ENCODE data around the gene ADGRG4. TPM values are rescaled to one million over a fixed set of nuclear protein-coding genes. Genes with fewer than 3 reads are reported as not detected.
"Not testable (repeated sequence)": the region's sequence is repeated elsewhere in the genome, so short reads cannot be mapped to it uniquely, and the experiment has no call there.

The ADGRG4 gene, protein sequence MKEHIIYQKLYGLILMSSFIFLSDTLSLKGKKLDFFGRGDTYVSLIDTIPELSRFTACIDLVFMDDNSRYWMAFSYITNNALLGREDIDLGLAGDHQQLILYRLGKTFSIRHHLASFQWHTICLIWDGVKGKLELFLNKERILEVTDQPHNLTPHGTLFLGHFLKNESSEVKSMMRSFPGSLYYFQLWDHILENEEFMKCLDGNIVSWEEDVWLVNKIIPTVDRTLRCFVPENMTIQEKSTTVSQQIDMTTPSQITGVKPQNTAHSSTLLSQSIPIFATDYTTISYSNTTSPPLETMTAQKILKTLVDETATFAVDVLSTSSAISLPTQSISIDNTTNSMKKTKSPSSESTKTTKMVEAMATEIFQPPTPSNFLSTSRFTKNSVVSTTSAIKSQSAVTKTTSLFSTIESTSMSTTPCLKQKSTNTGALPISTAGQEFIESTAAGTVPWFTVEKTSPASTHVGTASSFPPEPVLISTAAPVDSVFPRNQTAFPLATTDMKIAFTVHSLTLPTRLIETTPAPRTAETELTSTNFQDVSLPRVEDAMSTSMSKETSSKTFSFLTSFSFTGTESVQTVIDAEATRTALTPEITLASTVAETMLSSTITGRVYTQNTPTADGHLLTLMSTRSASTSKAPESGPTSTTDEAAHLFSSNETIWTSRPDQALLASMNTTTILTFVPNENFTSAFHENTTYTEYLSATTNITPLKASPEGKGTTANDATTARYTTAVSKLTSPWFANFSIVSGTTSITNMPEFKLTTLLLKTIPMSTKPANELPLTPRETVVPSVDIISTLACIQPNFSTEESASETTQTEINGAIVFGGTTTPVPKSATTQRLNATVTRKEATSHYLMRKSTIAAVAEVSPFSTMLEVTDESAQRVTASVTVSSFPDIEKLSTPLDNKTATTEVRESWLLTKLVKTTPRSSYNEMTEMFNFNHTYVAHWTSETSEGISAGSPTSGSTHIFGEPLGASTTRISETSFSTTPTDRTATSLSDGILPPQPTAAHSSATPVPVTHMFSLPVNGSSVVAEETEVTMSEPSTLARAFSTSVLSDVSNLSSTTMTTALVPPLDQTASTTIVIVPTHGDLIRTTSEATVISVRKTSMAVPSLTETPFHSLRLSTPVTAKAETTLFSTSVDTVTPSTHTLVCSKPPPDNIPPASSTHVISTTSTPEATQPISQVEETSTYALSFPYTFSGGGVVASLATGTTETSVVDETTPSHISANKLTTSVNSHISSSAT (N-terminal part only)
- not detected for total RNA-seq

DNA sequence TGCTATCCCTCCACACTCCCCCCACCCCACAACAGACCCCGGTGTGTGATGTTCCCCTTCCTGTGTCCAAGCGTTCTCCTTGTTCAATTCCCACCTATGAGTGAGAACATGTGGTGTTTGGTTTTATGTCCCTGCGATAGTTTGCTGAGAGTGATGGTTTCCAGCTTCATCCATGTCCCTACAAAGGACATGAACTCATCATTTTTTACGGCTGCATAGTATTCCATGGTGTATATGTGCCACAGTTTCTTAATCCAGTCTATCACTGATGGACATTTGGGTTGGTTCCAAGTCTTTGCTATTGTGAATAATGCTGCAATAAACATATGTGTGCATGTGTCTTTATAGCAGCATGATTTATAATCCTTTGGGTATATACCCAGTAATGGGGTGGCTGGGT lies at the start of gene ADGRG4:
Gene ADGRG4, plus strand, starts transcription at position 243 of the 400 bp plus-strand sequence. CDS start 7,815 bp downstream, outside the sequence.
- ATAC-seq; H3K4me3 ChIP-seq; DNase-seq; H3K27ac ChIP-seq; intact Hi-C loops (cut with DNase I); H3K27me3 ChIP-seq; H3K4me1 ChIP-seq; H3K9me3 ChIP-seq; H3K36me3 ChIP-seq (replicated peaks in 1 of 2; ENCODE audit: insufficient read depth in 1 of 2, low read depth in 2 of 2): not testable (repeated sequence)
- 77 to 93% methylated on average over 4 of the region's 4 CpGs for WGBS, 2 donors

DNA sequence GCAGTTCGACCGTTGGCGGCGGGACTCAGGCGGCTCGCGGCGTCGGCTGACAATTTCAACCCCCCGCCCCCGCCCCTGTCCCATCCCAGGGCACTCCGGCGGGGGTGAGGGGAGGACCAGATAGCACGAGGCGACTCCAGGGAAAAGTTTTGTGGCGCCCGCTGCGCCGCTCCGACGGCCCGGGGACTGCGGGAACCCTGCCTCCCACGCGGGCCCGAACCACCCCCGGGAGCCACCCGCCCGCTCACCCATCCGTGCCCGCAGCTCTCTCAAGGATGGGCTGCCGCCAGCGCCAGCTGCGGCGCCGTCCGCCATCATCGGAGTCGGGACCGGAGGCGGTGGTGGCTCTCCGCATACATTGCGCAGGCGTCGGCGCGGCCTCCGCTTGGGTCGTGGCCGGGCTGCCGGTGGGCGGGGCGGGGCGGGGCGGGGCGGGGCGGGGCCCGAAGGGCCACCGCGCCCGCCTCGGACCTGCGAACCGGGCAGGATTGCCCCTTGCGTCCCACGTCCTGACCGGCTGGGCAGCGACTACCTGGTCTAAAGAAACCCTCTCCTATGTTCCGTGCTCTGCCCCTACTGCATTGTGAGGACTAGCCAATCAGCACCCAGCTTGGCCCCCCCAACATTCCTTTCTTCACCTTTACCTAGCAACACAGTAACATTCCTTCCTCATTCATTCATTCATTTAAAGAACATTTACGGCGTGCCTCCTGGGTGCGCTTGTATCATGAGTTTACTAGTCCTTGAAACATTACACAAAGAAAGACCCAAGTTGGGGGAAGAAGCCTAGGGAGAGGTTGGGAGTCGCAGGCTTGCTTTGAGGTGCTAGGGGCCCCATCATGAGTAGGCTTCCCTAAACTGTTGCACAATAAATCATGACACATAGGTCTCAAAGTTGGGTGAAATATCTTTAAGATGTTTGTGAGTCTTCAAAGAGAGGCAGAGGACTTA lies 49.4 kb upstream of the ADGRG4 start, which contains the start of gene MAP7D3:
Gene MAP7D3, minus strand, starts transcription at position 360 of the 951 bp plus-strand sequence. Its CDS starts 42 bp downstream, at position 318.
- peak; percentile 59 to 72 (median 69) for DNase-seq
- no peaks in the 10 kb centered on the region for H3K27me3 ChIP-seq
- H3K4me1 ChIP-seq: peaks cover 5% of the 10 kb centered on the region
- H3K9me3 ChIP-seq: no peaks in the 10 kb centered on the region
- H3K27ac ChIP-seq: no peak within 1 kb of the TSS
- ATAC-seq: peak; percentile 93
- H3K36me3 ChIP-seq (replicated peaks in 1 of 2; ENCODE audit: insufficient read depth in 1 of 2, low read depth in 2 of 2): no peaks in the 10 kb centered on the region
- peak within 1 kb of the TSS; percentile 8 to 41 for H3K4me3 ChIP-seq
- 1 to 6% methylated on average over 7 to 9 of the region's 73 CpGs for WGBS, 2 donors
- intact Hi-C loops (cut with DNase I): no loop called here
- TF ChIP-seq, protein P1, sequence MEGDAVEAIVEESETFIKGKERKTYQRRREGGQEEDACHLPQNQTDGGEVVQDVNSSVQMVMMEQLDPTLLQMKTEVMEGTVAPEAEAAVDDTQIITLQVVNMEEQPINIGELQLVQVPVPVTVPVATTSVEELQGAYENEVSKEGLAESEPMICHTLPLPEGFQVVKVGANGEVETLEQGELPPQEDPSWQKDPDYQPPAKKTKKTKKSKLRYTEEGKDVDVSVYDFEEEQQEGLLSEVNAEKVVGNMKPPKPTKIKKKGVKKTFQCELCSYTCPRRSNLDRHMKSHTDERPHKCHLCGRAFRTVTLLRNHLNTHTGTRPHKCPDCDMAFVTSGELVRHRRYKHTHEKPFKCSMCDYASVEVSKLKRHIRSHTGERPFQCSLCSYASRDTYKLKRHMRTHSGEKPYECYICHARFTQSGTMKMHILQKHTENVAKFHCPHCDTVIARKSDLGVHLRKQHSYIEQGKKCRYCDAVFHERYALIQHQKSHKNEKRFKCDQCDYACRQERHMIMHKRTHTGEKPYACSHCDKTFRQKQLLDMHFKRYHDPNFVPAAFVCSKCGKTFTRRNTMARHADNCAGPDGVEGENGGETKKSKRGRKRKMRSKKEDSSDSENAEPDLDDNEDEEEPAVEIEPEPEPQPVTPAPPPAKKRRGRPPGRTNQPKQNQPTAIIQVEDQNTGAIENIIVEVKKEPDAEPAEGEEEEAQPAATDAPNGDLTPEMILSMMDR (IDR thresholded peaks at IDR 0.05): no peak

- 49 to 53% methylated on average over 5 of the region's 5 CpGs for WGBS, 2 donors
- H3K4me3 ChIP-seq: no peak overlapping the region
- intact Hi-C loops (cut with DNase I): no loop called here
- H3K9me3 ChIP-seq: no peaks in the 10 kb centered on the region
- peaks cover 2% of the 10 kb centered on the region for H3K4me1 ChIP-seq
- no peak overlapping the region for H3K27ac ChIP-seq
- DNase-seq (no peak), ATAC-seq (no peak)
- TF ChIP-seq, protein P1 (IDR thresholded peaks at IDR 0.05): no peak
- TF ChIP-seq POLR2A (IDR thresholded peaks at IDR 0.05): no peak
- H3K36me3 ChIP-seq (replicated peaks in 1 of 2; ENCODE audit: insufficient read depth in 1 of 2, low read depth in 2 of 2): no peaks in the 10 kb centered on the region
- no peaks in the 10 kb centered on the region for H3K27me3 ChIP-seq
These were observed 45.2 kb upstream of the ADGRG4 start for GRCh38 chrX:136255541-136255940.

DNA sequence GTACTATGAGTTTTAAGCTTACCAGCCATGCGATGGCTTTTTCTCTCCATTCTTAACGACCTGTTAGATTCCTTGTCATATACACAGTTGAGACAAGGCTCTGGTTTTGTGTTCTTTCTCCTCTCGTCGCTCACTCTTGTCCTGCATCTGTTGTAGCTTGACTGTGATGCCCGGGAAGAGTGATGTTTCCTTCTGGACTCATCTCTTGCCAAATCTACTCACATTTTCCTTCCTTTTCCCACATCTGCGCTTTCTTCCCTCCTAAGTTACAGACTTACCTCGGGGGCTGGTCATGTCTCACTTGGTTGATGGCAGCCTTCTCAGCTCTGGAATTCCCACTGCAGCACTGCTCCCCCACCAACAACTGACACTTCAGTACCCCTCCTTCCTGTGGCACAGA lies 44.7 kb upstream of the ADGRG4 start:
- no peaks in the 10 kb centered on the region for H3K4me1 ChIP-seq
- no peak overlapping the region for H3K27ac ChIP-seq
- DNase-seq: no peak
- H3K9me3 ChIP-seq: no peaks in the 10 kb centered on the region
- 30 to 50% methylated on average over 5 to 7 of the region's 7 CpGs for WGBS, 2 donors
- intact Hi-C loops (cut with DNase I): no loop called here
- no peak overlapping the region for H3K4me3 ChIP-seq
- ATAC-seq: no peak
- no peaks in the 10 kb centered on the region for H3K36me3 ChIP-seq (replicated peaks in 1 of 2; ENCODE audit: insufficient read depth in 1 of 2, low read depth in 2 of 2)
- no peak for TF ChIP-seq POLR2A (IDR thresholded peaks at IDR 0.05)
- TF ChIP-seq, protein P1 (IDR thresholded peaks at IDR 0.05): no peak
- H3K27me3 ChIP-seq: no peaks in the 10 kb centered on the region
